GM23338 (cell line): ENCODE data around the gene VCX. TPM values are rescaled to one million over a fixed set of nuclear protein-coding genes. Genes with fewer than 3 reads are reported as not detected.

ENCODE experiments used
- ATAC-seq: fragments of 200-7000 bp; cut with Tn5 transposase; 3 replicates; pipeline ENCODE4 v1.9.1; 2020
- DNase-seq: peaks from one replicate; pipeline ENCODE4 v3.0.0-alpha.2; 2015; ENCODE audit warnings: low spot score
- H2AFZ ChIP-seq: fragments of 200-600 bp; sonication (generic); 2 replicates; pipeline ENCODE4 v1.8.0; 2016; ENCODE audit warnings: antibody characterized with exemption, mild to moderate bottlenecking, moderate library complexity
- H3F3A ChIP-seq: fragments of 200-600 bp; sonication (generic); replicated peaks from 2 replicates; pipeline ENCODE4 v1.8.0; 2017; ENCODE audit warnings: antibody characterized with exemption, mixed run types, low read depth
- H3K27ac ChIP-seq: fragments of 200-600 bp; sonication (generic); 2 replicates; pipeline ENCODE4 v1.6.1; 2016; ENCODE audit warnings: low read depth
- H3K27me3 ChIP-seq: fragments of 200-600 bp; sonication (generic); 2 replicates; pipeline ENCODE4 v1.8.0; 2016; ENCODE audit warnings: mild to moderate bottlenecking, mixed run types, moderate library complexity; ENCODE audit not compliant: insufficient read depth
- H3K36me3 ChIP-seq: fragments of 200-600 bp; sonication (generic); 2 replicates; pipeline ENCODE4 v1.8.0; 2016; ENCODE audit warnings: mild to moderate bottlenecking; ENCODE audit not compliant: insufficient read depth
- H3K4me1 ChIP-seq: fragments of 200-600 bp; sonication (generic); 2 replicates; pipeline ENCODE4 v1.8.0; 2016; ENCODE audit warnings: mild to moderate bottlenecking, moderate library complexity; ENCODE audit not compliant: insufficient read depth
- H3K4me2 ChIP-seq: fragments of 200-600 bp; sonication (generic); 2 replicates; pipeline ENCODE4 v1.7.1; 2017; ENCODE audit warnings: mixed run types
- H3K4me3 ChIP-seq: fragments of 200-600 bp; sonication (generic); 2 replicates; pipeline ENCODE4 v1.6.1; 2016; ENCODE audit warnings: mixed run types
- H3K79me2 ChIP-seq: fragments of 200-600 bp; sonication (generic); replicated peaks from 2 replicates; pipeline ENCODE4 v1.8.0; 2017; ENCODE audit warnings: mild to moderate bottlenecking; ENCODE audit not compliant: insufficient read depth
- H3K9me2 ChIP-seq: fragments of 200-600 bp; sonication (generic); 2 replicates; pipeline ENCODE4 v1.8.0; 2017; ENCODE audit not compliant: insufficient read depth
- H4K20me1 ChIP-seq: fragments of 200-600 bp; sonication (generic); replicated peaks from 2 replicates; pipeline ENCODE4 v1.8.0; 2017; ENCODE audit warnings: mild to moderate bottlenecking; ENCODE audit not compliant: insufficient read depth
- H3K27ac Mint-ChIP-seq: 2 replicates; pipeline ENCODE4 v1.8.0; 2020; ENCODE audit warnings: inconsistent platforms, mild to moderate bottlenecking, moderate library complexity, mixed read lengths
- H3K27me3 Mint-ChIP-seq: 3 replicates; pipeline ENCODE4 v1.8.0; 2022; ENCODE audit warnings: low read depth, mild to moderate bottlenecking, moderate library complexity, mixed read lengths, inconsistent platforms; ENCODE audit not compliant: insufficient read depth, poor library complexity
- H3K36me3 Mint-ChIP-seq: 3 replicates; pipeline ENCODE4 v1.8.0; 2021; ENCODE audit warnings: low read depth, mild to moderate bottlenecking, inconsistent platforms, moderate library complexity, mixed read lengths
- H3K4me1 Mint-ChIP-seq: 3 replicates; pipeline ENCODE4 v1.8.0; 2020; ENCODE audit warnings: mild to moderate bottlenecking, inconsistent platforms, mixed read lengths
- H3K4me3 Mint-ChIP-seq: 3 replicates; pipeline ENCODE4 v1.8.0; 2021; ENCODE audit warnings: moderate library complexity, mild to moderate bottlenecking, inconsistent platforms, mixed read lengths
- H3K9me3 Mint-ChIP-seq: 3 replicates; pipeline ENCODE4 v1.8.0; 2020; ENCODE audit warnings: moderate library complexity, mild to moderate bottlenecking, inconsistent platforms, mixed read lengths
- CREB1 ChIP-seq: fragments of 250-450 bp; sonication (Bioruptor Pico); IDR thresholded peaks from 2 replicates; pipeline ENCODE4 v1.5.0; 2020; ENCODE audit warnings: low read depth, mild to moderate bottlenecking, moderate library complexity
- CTCF ChIP-seq, 2 experiments: fragments of 200-600 bp in 1 of 2; sonication (generic) in 1 of 2; conservative IDR thresholded peaks; 2 replicates each; pipeline versions ENCODE4 v1.5.1 to v1.6.1; 2016 to 2017; ENCODE audit warnings: antibody characterized with exemption in 2 of 2, low read depth in 2 of 2, mild to moderate bottlenecking in 2 of 2, moderate library complexity in 1 of 2
- EZH2 ChIP-seq: fragments of 200-600 bp; sonication (generic); IDR thresholded peaks from one replicate; pipeline ENCODE4 v1.8.0; 2017; ENCODE audit warnings: antibody characterized with exemption, mild to moderate bottlenecking, low read depth; ENCODE audit not compliant: unreplicated experiment
- NANOG ChIP-seq: IDR thresholded peaks from 2 replicates; pipeline ENCODE4 v1.6.1; 2016; ENCODE audit warnings: antibody characterized with exemption, borderline replicate concordance
- ZNF114 ChIP-seq: fragments of 250-450 bp; sonication (Bioruptor Pico); IDR thresholded peaks from 2 replicates; pipeline ENCODE4 v1.5.0; 2020; ENCODE audit warnings: mild to moderate bottlenecking, moderate library complexity
- ZNF462 ChIP-seq: fragments of 250-450 bp; sonication (Bioruptor Pico); IDR thresholded peaks from 2 replicates; pipeline ENCODE4 v1.5.0; 2020; ENCODE audit warnings: mild to moderate bottlenecking, moderate library complexity
- polyA plus RNA-seq: library from polyadenylated mRNA; unstranded; fragments of >200 nt; fragmentation: Nextera tagmentation; extraction: Ambion mirVana; gene quantifications from 2 replicates; pipeline ENCODE4 v1.2.1, GENCODE V29; 2016
- total RNA-seq: library from RNA; depleted of rRNA; stranded (reverse); fragments of >200 nt; shearing (Covaris generic); gene quantifications from 2 replicates; pipeline ENCODE4 v1.2.3, GENCODE V29; 2014

VCX gene
- total and polyA plus RNA-seq, 2 experiments from 2014 or later, result 0.49 to 0.66 TPM

DNA sequence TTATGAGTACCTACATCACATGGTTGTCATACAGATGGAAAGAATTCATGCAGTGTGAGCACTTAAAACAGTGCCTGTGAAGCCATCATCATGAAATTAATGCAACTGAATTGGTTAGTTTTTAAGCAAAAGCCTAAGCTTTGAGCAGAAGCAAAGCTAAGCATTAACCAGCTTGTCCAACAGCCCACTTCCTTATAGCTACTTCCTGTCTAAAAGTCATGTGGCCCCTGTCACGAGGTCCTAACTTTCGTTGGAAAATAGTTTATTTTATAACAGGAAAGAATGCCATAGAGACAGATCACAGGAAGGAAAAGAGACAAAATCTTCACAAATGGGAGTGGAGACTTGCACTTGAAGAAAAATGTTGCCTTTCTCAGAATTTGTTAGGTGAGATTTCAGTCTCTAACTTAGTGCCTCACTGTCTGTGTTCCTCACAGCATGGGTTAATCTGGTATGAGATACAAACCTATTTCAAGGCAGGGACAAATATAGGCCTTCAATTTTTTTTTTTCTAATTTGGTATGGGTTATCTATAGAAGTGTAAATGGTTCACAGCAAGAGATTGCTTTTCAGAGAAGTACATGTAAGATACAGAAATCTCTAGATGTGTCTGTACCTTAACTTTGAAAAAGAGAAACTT is 27.7 kb upstream of the VCX start (continued):
- TF ChIP-seq ZNF462 (CRISPR knock-in tag), result no peak
- no peak for TF ChIP-seq EZH2
- no peak for TF ChIP-seq CTCF (conservative IDR thresholded peaks at IDR 0.05; ENCODE audit: low read depth in 2 of 2)

DNA sequence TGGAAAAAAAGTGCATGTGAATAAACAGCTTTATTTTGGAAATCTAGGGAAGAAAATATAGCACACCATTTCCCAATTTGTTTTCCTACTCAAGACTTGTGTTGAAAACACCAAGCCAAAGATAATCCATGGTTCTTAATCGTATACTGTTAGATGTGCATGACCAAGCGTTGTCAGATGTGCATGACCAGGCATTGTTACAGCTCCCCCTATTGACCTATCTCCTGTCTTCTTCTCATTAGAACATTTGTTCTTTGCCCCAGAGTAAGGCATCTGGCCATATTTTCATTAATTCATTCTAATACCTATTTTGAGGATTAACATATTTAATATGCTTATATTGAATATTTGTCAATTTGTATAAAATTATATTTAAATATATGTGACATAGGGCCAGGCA is 14.4 kb upstream of the VCX start:
- no peaks in the 10 kb centered on the region for H3K9me3 Mint-ChIP-seq

More for the DNA sequence above, 14.4 kb upstream of the VCX start:
- no peaks in the 10 kb centered on the region for H3K4me1 ChIP-seq
- peak; percentile 48 to 70; a peak in 3 of 4 replicates for TF ChIP-seq CTCF (conservative IDR thresholded peaks at IDR 0.05; ENCODE audit: low read depth in 2 of 2)
- TF ChIP-seq ZNF114 (CRISPR knock-in tag), result no peak
- TF ChIP-seq NANOG, result no peak
- no peak for TF ChIP-seq CREB1 (CRISPR knock-in tag)
- H3K4me3 Mint-ChIP-seq, result no peak overlapping the region
- H3K79me2 ChIP-seq, result no peaks in the 10 kb centered on the region
- no peaks in the 10 kb centered on the region for H3K36me3 Mint-ChIP-seq
- peak; percentile 30 for DNase-seq
- no peak overlapping the region for H3K4me3 ChIP-seq
- H3K9me2 ChIP-seq, result no peaks in the 10 kb centered on the region
- H3K36me3 ChIP-seq, result no peaks in the 10 kb centered on the region
- H4K20me1 ChIP-seq, result no peaks in the 10 kb centered on the region
- H3K4me2 ChIP-seq, result no peak overlapping the region
- H3F3A ChIP-seq, result no peaks in the 10 kb centered on the region
- no peak overlapping the region for H2AFZ ChIP-seq
- no peaks in the 10 kb centered on the region for H3K27me3 ChIP-seq
- no peak overlapping the region for H3K27ac Mint-ChIP-seq
- no peak overlapping the region for H3K27ac ChIP-seq
- H3K27me3 Mint-ChIP-seq, result no peaks in the 10 kb centered on the region
- ATAC-seq, result no peak
- H3K4me1 Mint-ChIP-seq, result no peaks in the 10 kb centered on the region
